Left renal pelvis (tissue), 4 donors: Measurements from ENCODE around the gene CCDC180. TPM values are rescaled to one million over a fixed set of nuclear protein-coding genes. Genes with fewer than 3 reads are reported as not detected.

Experiments
- polyA plus RNA-seq, 4 donors: library from polyadenylated mRNA; unstranded; fragments of 120-200 nt; gene quantifications; one replicate each; pipeline ENCODE4 v1.2.1, GENCODE V29; 2013; ENCODE audit not compliant: insufficient read length in 4 of 4

Gene CCDC180
- polyA plus RNA-seq, 4 donors = 8.6 to 30.7 (median 13.0) TPM

Other genes starting within 250 kb of the CCDC180 start
- gene TDRD7, start 104.4 kb downstream of the CCDC180 start, polyA plus RNA-seq = 1 to 10 TPM; 4.0 to 8.8 (median 7.5) TPM
- gene TMOD1, start 194.0 kb downstream of the CCDC180 start, polyA plus RNA-seq = 1 to 10 TPM; 1.6 to 10.0 (median 2.4) TPM